ENCODE measurements around the gene KLC1. TPM values are rescaled to one million over a fixed set of nuclear protein-coding genes. Genes with fewer than 3 reads are reported as not detected.
A peak's percentile ranks its signal among the peaks of the same experiment; 100 is the strongest.

The KLC1 gene
- total RNA-seq, 4 donors from 2014 or later = 205 to 427 (median 291) TPM

DNA sequence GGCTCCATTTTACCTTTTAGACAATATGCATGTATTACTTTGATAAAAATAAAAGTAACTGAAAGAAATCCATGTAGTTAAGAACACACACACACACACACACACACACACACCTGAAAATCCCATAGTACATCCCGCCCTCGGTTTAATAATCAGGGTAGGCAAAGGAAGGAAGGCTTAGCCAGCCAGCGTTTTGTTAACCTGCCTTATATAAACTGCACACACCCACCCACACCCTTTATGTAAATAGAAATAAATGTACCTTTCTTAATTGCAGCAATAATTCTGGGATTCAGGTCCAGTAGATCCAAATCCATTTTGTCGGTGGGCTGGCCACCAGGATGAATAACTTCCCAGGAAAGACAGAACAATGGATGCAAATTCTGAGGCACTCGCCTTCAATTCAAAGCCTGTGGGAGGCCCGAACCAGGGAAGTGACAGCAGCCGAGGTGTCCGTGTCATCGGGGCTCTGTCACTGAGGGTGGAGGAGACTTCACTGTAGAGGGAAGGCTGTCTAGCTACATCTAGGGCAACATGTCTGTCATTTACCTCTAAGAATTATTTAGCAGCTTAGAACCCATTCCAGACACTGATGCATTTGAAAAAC is 81.9 kb downstream of the KLC1 start:
- Histone ChIP-seq H3K4me3 (no peak overlapping the region), H3K27me3 (no peaks in the 10 kb centered on the region), H3K36me3 (no peaks in the 10 kb centered on the region), H3K4me1 (peaks cover 22 to 47% (median 40%) of the 10 kb centered on the region in 4 donors), H3K9me3 (no peaks in the 10 kb centered on the region), H3K27ac (peak overlapping the region; percentile 74 to 86 (median 80))
- peak; percentile 56 for DNase-seq
- intact Hi-C loops (cut with DNase I; ENCODE audit: low total_unique reads) (loop anchor here (10.0 kb wide), 1 partner anchor 136 kb away; no protein-coding TSS in a partner anchor), in situ Hi-C loops (cut with MboI; ENCODE audit: low pct_ligation_motif_present in 1 of 4, low pct_unique_long_range_greater_than_20kb in 1 of 4, low sequenced_read_pairs in 3 of 4) (no loop called here)
- TF ChIP-seq POLR2AphosphoS5 (IDR thresholded peaks at IDR 0.05) = no peak
- no peak for TF ChIP-seq POLR2A (IDR thresholded peaks at IDR 0.05)
- TF ChIP-seq, protein P1, sequence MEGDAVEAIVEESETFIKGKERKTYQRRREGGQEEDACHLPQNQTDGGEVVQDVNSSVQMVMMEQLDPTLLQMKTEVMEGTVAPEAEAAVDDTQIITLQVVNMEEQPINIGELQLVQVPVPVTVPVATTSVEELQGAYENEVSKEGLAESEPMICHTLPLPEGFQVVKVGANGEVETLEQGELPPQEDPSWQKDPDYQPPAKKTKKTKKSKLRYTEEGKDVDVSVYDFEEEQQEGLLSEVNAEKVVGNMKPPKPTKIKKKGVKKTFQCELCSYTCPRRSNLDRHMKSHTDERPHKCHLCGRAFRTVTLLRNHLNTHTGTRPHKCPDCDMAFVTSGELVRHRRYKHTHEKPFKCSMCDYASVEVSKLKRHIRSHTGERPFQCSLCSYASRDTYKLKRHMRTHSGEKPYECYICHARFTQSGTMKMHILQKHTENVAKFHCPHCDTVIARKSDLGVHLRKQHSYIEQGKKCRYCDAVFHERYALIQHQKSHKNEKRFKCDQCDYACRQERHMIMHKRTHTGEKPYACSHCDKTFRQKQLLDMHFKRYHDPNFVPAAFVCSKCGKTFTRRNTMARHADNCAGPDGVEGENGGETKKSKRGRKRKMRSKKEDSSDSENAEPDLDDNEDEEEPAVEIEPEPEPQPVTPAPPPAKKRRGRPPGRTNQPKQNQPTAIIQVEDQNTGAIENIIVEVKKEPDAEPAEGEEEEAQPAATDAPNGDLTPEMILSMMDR (IDR thresholded peaks at IDR 0.05) = no peak
- 27 to 38% methylated on average over 3 to 9 of the region's 9 CpGs for WGBS, 2 donors (ENCODE audit: low coverage in 1 of 2)

DNA sequence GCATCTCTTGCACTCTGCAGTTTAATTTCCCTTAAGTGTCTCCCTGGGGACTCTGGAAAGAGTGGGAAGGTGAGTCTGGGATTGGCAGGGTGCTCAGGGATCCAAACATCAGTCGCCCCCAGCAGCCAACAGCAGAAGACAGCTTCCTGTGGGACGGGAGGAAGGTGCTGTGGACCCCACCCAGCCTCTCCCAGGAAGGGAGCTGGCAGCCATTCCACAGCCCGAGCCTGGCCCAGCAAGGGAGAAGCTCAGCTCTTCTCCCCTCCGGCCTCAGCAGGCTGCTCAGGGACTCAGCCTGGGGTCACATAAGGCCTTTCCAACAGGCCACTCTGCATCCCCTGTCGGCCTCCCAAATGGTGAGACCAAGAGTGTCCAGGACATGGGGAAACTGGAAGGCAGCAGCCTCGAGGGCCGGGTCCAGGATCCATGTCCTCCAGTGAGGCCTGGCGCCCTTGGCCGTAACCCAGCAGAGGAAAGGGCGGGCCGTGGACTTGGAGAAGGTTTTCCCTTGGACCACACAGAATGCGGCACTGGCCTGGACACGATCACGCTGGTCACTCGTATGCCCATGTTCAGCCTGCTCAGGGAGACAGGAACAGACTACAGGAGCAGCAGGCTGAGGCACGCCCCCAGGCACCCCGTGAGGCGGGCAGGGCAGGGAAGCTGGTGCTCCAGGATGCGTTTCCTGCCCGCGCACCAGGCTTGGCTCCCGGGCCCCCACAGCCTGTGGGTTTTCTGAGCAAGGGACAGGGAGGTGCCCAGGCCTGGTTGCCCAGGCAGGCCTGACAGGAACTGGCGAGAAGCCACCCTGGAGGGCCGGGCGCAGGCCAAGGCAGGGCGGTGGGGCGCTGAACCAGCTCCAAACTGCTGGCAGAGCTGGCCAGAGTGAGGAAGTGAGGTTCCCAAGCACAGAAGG is 82.8 kb downstream of the KLC1 start:
- H3K4me1 ChIP-seq = peaks cover 22 to 51% (median 45%) of the 10 kb centered on the region in 4 donors
- no peaks in the 10 kb centered on the region for H3K9me3 ChIP-seq
- H3K36me3 ChIP-seq = no peaks in the 10 kb centered on the region
- peak; percentile 77 for DNase-seq
- intact Hi-C loops (cut with DNase I; ENCODE audit: low total_unique reads) (loop anchor here (10.0 kb wide), 1 partner anchor 137 kb away; no protein-coding TSS in a partner anchor), in situ Hi-C loops (cut with MboI; ENCODE audit: low pct_ligation_motif_present in 1 of 4, low pct_unique_long_range_greater_than_20kb in 1 of 4, low sequenced_read_pairs in 3 of 4) (no loop called here)
- H3K27me3 ChIP-seq = no peaks in the 10 kb centered on the region
- H3K27ac ChIP-seq = peak overlapping the region; percentile 74 to 86 (median 80)
- TF ChIP-seq, protein P1 (IDR thresholded peaks at IDR 0.05) = no peak
- TF ChIP-seq EP300 (IDR thresholded peaks at IDR 0.05; ENCODE audit: low read depth) = no peak
- peak in 2 of 3 donors; percentile 14 to 22 for TF ChIP-seq POLR2AphosphoS5 (IDR thresholded peaks at IDR 0.05)
- TF ChIP-seq POLR2A (IDR thresholded peaks at IDR 0.05) = peak; percentile 28
- H3K4me3 ChIP-seq = no peak overlapping the region
- 37% methylated on average over 26 of the region's 27 CpGs; no CpG with 5 or more reads in 1 of the 2 donors for WGBS, 2 donors (ENCODE audit: low coverage in 1 of 2)

DNA sequence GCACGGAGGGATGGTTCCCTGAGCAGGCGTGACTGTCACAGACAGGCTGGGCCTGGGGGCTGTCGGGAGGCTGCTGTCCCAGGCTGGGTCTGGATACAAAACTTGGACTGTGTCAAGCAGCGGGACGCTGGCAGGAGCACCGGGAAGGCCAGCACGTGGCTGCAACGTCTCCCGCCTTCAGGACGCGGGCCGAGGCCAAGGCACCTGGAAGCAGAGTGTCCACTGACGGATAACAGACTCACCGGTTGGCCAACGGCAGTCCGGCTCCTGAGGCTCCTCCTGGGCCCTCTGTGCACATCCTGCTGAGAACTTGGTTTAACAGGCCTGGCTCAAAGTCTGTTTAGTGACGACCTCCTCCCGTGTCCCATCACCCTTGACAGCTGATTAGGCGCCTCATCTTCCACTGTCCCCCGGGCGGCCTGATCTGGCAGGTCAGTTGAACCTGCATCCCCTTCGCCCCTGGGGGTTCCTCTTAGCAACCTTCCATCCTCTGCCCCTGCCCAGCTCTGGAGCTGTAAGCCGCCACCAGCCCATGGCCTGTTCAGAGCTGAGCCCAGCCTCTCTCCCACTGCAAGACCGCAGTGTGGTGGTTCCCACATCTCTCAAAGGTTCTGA is 83.7 kb downstream of the KLC1 start:
- intact Hi-C loops (cut with DNase I; ENCODE audit: low total_unique reads) (loop anchor here (10.0 kb wide), 1 partner anchor 138 kb away; no protein-coding TSS in a partner anchor), in situ Hi-C loops (cut with MboI; ENCODE audit: low pct_ligation_motif_present in 1 of 4, low pct_unique_long_range_greater_than_20kb in 1 of 4, low sequenced_read_pairs in 3 of 4) (no loop called here)
- Histone ChIP-seq H3K36me3 (no peaks in the 10 kb centered on the region), H3K27ac (peak overlapping the region; percentile 74 to 86 (median 80)), H3K4me3 (no peak overlapping the region), H3K9me3 (no peaks in the 10 kb centered on the region), H3K4me1 (peaks cover 22 to 58% (median 50%) of the 10 kb centered on the region in 4 donors), H3K27me3 (no peaks in the 10 kb centered on the region)
- no peak for DNase-seq
- no peak for TF ChIP-seq POLR2AphosphoS5 (IDR thresholded peaks at IDR 0.05)
- TF ChIP-seq, protein P1 (IDR thresholded peaks at IDR 0.05) = no peak
- no peak for TF ChIP-seq EP300 (IDR thresholded peaks at IDR 0.05; ENCODE audit: low read depth)
- TF ChIP-seq POLR2A (IDR thresholded peaks at IDR 0.05) = no peak
- 92% methylated on average over 13 of the region's 24 CpGs; no CpG with 5 or more reads in 1 of the 2 donors for whole genome bisulfite sequencing, 2 donors (ENCODE audit: low coverage in 1 of 2)

Measured in transverse colon (tissue), 4 donors.